HepG2 (cell line): ENCODE results near the gene DLG1. TPM values are rescaled to one million over a fixed set of nuclear protein-coding genes. Genes with fewer than 3 reads are reported as not detected.
"Not testable (repeated sequence)": the region's sequence is repeated elsewhere in the genome, so short reads cannot be mapped to it uniquely, and the experiment has no call there.

Experiments used
- ATAC-seq: fragments of 200-7000 bp; cut with Tn5 transposase; 3 replicates; pipeline ENCODE4 v1.9.1; 2020; ENCODE audit warnings: mild to moderate bottlenecking, moderate library complexity
- BruUV-seq: library from RNA; stranded (reverse); fragments of 400-500 nt; replicated peaks from 2 replicates; lab custom pipeline; 2021; lab: Mats Ljungman, UMichigan
- CTCF ChIA-PET: fragments of 300-600 bp; formaldehyde crosslinking; extraction: SDS; loops from one replicate; lab custom pipeline; 2021; ENCODE audit warnings: low total read pairs, inconsistent platforms, low intra/inter-chr PET ratio; lab: Yijun Ruan, JAX
- POLR2A ChIA-PET: fragments of 350-600 bp; sonication (Branson Sonifier 250); formaldehyde crosslinking; loops from one replicate; lab custom pipeline; 2020; ENCODE audit warnings: antibody characterized with exemption, inconsistent platforms; lab: Yijun Ruan, JAX
- DNase-seq: peaks from one replicate; pipeline ENCODE4 v3.0.0-alpha.2; 2015; ENCODE audit warnings: low spot score
- FAIRE-seq: peaks from 3 replicates; lab custom pipeline; 2011; peaks lifted over from hg19 to GRCh38; lab: Jason Lieb, UNC
- H2AFZ ChIP-seq: one replicate; pipeline ENCODE4 v1.6.1; 2011; ENCODE audit warnings: low read length, inconsistent platforms
- H3K27ac ChIP-seq: fragments of 300-600 bp; 3 replicates; pipeline ENCODE4 v1.8.0; 2011; ENCODE audit warnings: mixed run types, mild to moderate bottlenecking, mixed read lengths, low read length, inconsistent platforms; ENCODE audit not compliant: insufficient read depth; ENCODE audit errors: extremely low read length
- H3K27me3 ChIP-seq, 2 experiments: fragments of 200-600 bp in 1 of 2; 2 replicates in 1 of 2; 3 replicates in 1 of 2; pipeline versions ENCODE4 v1.6.0 to v1.8.0; 2011; ENCODE audit warnings: low read length in 2 of 2, mild to moderate bottlenecking in 2 of 2, moderate library complexity in 2 of 2, inconsistent platforms in 1 of 2; ENCODE audit not compliant: insufficient read depth in 2 of 2, control insufficient read depth in 1 of 2
- H3K36me3 ChIP-seq, 2 experiments: fragments of 200-600 bp in 1 of 2; replicated peaks in 1 of 2; 2 replicates in 1 of 2; 3 replicates in 1 of 2; pipeline versions ENCODE4 v1.5.1 to v1.8.0; 2011; ENCODE audit warnings: low read length in 2 of 2, inconsistent platforms in 1 of 2; ENCODE audit not compliant: insufficient read depth in 2 of 2, control insufficient read depth in 1 of 2
- H3K4me1 ChIP-seq: 2 replicates; pipeline ENCODE4 v1.5.1; 2012; ENCODE audit warnings: low read length, inconsistent platforms; ENCODE audit not compliant: insufficient read depth
- H3K4me2 ChIP-seq: 2 replicates; pipeline ENCODE4 v1.6.0; 2011; ENCODE audit warnings: low read depth, low read length, inconsistent platforms
- H3K4me3 ChIP-seq, 3 experiments: fragments of 200-600 bp in 1 of 3; sonication (generic), shearing (Covaris generic) in 1 of 3; replicated peaks in 1 of 3; 2 replicates each; pipeline ENCODE4 v1.5.1; 2011 to 2016; ENCODE audit warnings: low read length in 3 of 3, inconsistent platforms in 2 of 3, low read depth in 2 of 3, mild to moderate bottlenecking in 2 of 3, control low read depth in 1 of 3, mixed read lengths in 1 of 3; ENCODE audit not compliant: insufficient read depth in 1 of 3
- H3K79me2 ChIP-seq: one replicate; pipeline ENCODE4 v1.6.1; 2011; ENCODE audit warnings: low read length, inconsistent platforms; ENCODE audit not compliant: insufficient read depth
- H3K9ac ChIP-seq: 2 replicates; pipeline ENCODE4 v1.6.0; 2011; ENCODE audit warnings: mild to moderate bottlenecking, low read depth, low read length, inconsistent platforms; ENCODE audit not compliant: insufficient read depth
- H3K9me3 ChIP-seq: 2 replicates; pipeline ENCODE4 v1.5.1; 2012; ENCODE audit warnings: mild to moderate bottlenecking, low read length
- H4K20me1 ChIP-seq: 2 replicates; pipeline ENCODE4 v1.6.0; 2011; ENCODE audit warnings: inconsistent platforms, mild to moderate bottlenecking, low read length, moderate library complexity; ENCODE audit not compliant: insufficient read depth
- CBFB ChIP-seq: sonication (generic); formaldehyde crosslinking; IDR thresholded peaks from 2 replicates; pipeline ENCODE4 v1.4.0; 2020; ENCODE audit warnings: missing genetic modification reagents
- CENPT ChIP-seq: sonication (generic); formaldehyde crosslinking; IDR thresholded peaks from 2 replicates; pipeline ENCODE4 v1.8.0; 2022; ENCODE audit warnings: low read depth, mild to moderate bottlenecking, moderate library complexity, missing genetic modification reagents
- CREB1 ChIP-seq, 2 experiments: fragments of 450-650 bp in 1 of 2; IDR thresholded peaks; 2 replicates each; pipeline ENCODE4 v1.6.1; 2016 to 2017; ENCODE audit warnings: control low read depth in 1 of 2, mild to moderate bottlenecking in 1 of 2, missing compliant biosample characterization in 1 of 2, missing genetic modification characterization in 1 of 2
- HNF4G ChIP-seq, 2 experiments: sonication (generic) in 1 of 2; formaldehyde crosslinking in 1 of 2; IDR thresholded peaks; 2 replicates each; pipeline versions ENCODE4 v1.4.0 to v1.6.1; 2011 to 2020; ENCODE audit warnings: borderline replicate concordance in 2 of 2, low read depth in 2 of 2, mild to moderate bottlenecking in 2 of 2, low read length in 1 of 2, missing genetic modification reagents in 1 of 2, moderate library complexity in 1 of 2
- KDM2A ChIP-seq: sonication (generic); formaldehyde crosslinking; IDR thresholded peaks from 2 replicates; pipeline ENCODE4 v1.4.0; 2020; ENCODE audit warnings: low read depth, missing genetic modification reagents, borderline replicate concordance
- MAFF ChIP-seq: IDR thresholded peaks from 2 replicates; pipeline ENCODE4 v1.6.1; 2011; ENCODE audit warnings: low read depth, low read length, improper control_type of control experiment
- POLR2AphosphoS2 ChIP-seq: IDR thresholded peaks from 2 replicates; pipeline ENCODE4 v1.6.1; 2011; ENCODE audit warnings: low read depth, low read length, improper control_type of control experiment
- POLR2G ChIP-seq: fragments of 200-400 bp; formaldehyde crosslinking; IDR thresholded peaks from 2 replicates; pipeline ENCODE4 v1.6.1; 2018; ENCODE audit warnings: mild to moderate bottlenecking, low read depth, low read length, moderate library complexity
- SSRP1 ChIP-seq: IDR thresholded peaks from 2 replicates; pipeline ENCODE4 v1.6.1; 2016; ENCODE audit warnings: control low read depth
- ZNF33B ChIP-seq: sonication (generic); formaldehyde crosslinking; IDR thresholded peaks from 2 replicates; pipeline ENCODE4 v1.5.1; 2020; ENCODE audit warnings: mild to moderate bottlenecking, missing genetic modification reagents
- ZNF800 ChIP-seq: sonication (generic); formaldehyde crosslinking; IDR thresholded peaks from 2 replicates; pipeline ENCODE4 v1.4.0; 2020; ENCODE audit warnings: missing genetic modification reagents
- WGBS: methylation state at CpG from one replicate; pipeline ENCODE4 v1.1.6; 2017; ENCODE audit warnings: low lambda C conversion rate; 5-methylcytosine and 5-hydroxymethylcytosine counted together
- in situ Hi-C: cut with HindIII; loops from 2 replicates; pipeline ENCODE4 v1.10.0; 2017; ENCODE audit warnings: low pct_unique_long_range_greater_than_20kb; ENCODE audit not compliant: extremely low pct_ligation_motif_present
- intact Hi-C: fragments of 100-400 bp; cut with micrococcal nuclease; formaldehyde crosslinking; loops from one replicate; pipeline ENCODE4 v1.10.0; 2022; ENCODE audit not compliant: unreplicated experiment
- polyA plus RNA-seq, 8 experiments: library from polyadenylated mRNA; depleted of rRNA in 3 of 8; stranded (reverse) in 7 of 8; unstranded in 1 of 8; fragments of >200 nt; fragmentation: Illumina TruSeq in 4 of 8; extraction: Trizol in 4 of 8; gene quantifications; 2 replicates each; pipeline versions ENCODE4 v1.2.1 to v1.2.3, GENCODE V29; 2011 to 2016; ENCODE audit warnings: low read depth in 4 of 8, missing spikeins in 1 of 8, mixed read lengths in 1 of 8; ENCODE audit not compliant: insufficient read depth in 1 of 8
- total RNA-seq, 5 experiments: library from RNA; depleted of rRNA; stranded (reverse); fragments of >200 nt; fragmentation: Illumina TruSeq; extraction: Trizol; gene quantifications; 2 replicates each; pipeline ENCODE4 v1.2.3, GENCODE V29; 2016; ENCODE audit warnings: low read depth in 1 of 5
- TF ChIP-seq, protein P1 (sequence below): IDR thresholded peaks from 2 replicates; pipeline ENCODE4 v1.6.1; 2016; ENCODE audit warnings: mild to moderate bottlenecking, missing biosample characterization, missing genetic modification reagents

Gene DLG1
- total and polyA plus RNA-seq, 2 of the 13 experiments (the other 11 are each of a cell fraction or from before 2014, with no cell fraction given) = 30.5 to 104 TPM

DNA sequence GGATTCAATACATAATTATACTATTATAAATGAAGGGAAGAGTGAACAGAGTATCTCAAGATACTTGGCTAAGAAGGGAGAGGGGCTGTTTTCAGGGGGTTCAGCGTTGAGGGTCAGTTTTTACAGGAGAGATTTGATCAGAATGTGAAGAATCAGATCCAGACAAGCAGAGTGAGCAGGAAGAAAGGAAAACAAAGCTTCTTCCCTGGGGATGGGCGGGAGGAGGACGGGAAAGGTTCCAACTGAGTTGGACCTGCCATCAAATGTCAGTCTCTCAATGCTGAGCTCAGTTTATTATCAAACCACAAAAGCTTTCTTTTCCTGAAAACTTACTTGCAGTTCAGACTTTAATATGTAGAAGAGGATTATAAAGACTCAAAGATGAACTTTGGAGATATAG is 262.8 kb downstream of the DLG1 start (continued):
- TF ChIP-seq ZNF800 = no peak
- TF ChIP-seq KDM2A (CRISPR knock-in tag) = no peak
- TF ChIP-seq ZNF33B (CRISPR knock-in tag) = no peak
- no peak for TF ChIP-seq HNF4G (IDR thresholded peaks at IDR 0.05; ENCODE audit: borderline replicate concordance, low read depth, low read length)
- TF ChIP-seq HNF4G (CRISPR knock-in tag; IDR thresholded peaks at IDR 0.05; ENCODE audit: borderline replicate concordance, low read depth) = no peak
- TF ChIP-seq CBFB = no peak
- TF ChIP-seq, protein P1, sequence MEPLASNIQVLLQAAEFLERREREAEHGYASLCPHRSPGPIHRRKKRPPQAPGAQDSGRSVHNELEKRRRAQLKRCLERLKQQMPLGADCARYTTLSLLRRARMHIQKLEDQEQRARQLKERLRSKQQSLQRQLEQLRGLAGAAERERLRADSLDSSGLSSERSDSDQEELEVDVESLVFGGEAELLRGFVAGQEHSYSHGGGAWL (CRISPR knock-in tag) = no peak
- TF ChIP-seq CENPT (CRISPR knock-in tag) = no peak
- no peak for TF ChIP-seq MAFF

DNA sequence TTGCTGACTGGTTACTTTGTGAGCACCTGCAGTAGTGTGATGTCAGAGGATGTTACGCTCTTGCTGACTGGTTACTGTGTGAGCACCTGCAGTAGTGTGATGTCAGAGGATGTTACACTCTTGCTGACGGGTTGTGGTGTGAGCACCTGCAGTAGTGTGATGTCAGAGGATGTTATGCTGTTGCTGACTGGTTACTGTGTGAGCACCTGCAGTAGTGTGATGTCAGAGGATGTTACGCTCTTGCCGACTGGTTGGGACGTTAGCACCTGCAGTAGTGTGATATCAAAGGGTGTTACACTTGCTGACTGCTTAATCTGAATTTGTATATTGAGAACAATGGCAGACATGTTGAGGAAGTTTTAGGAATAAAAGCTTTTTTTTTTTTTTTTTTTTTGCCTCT is 263.6 kb downstream of the DLG1 start:
- CTCF ChIA-PET = not testable (repeated sequence)

More for the DNA sequence above, 263.6 kb downstream of the DLG1 start:
- intact Hi-C loops; H3K4me3 ChIP-seq; H3K79me2 ChIP-seq; H3K36me3 ChIP-seq; H4K20me1 ChIP-seq; H3K9me3 ChIP-seq; POLR2A ChIA-PET; ATAC-seq; H3K9ac ChIP-seq; H3K27ac ChIP-seq; DNase-seq; H3K4me2 ChIP-seq; H3K27me3 ChIP-seq; BruUV-seq; FAIRE-seq; H2AFZ ChIP-seq; TF ChIP-seq CREB1 (CRISPR knock-in tag; IDR thresholded peaks at IDR 0.05): not testable (repeated sequence)
- 65% methylated on average over 5 of the region's 5 CpGs for WGBS
- TF ChIP-seq CREB1 (IDR thresholded peaks at IDR 0.05) = 0 out of 2 replicates have a peak, but pooled peaks have one; percentile 35
- peak; percentile 54; the same call in 1 of the 2 replicates for TF ChIP-seq POLR2G
- TF ChIP-seq SSRP1 = 0 out of 2 replicates have a peak, but pooled peaks have one; percentile 18
- TF ChIP-seq POLR2AphosphoS2 = 0 out of 2 replicates have a peak, but pooled peaks have one; percentile 9
- H3K4me1 ChIP-seq = peaks cover 24% of the 10 kb centered on the region
- in situ Hi-C loops = loop anchor here (5.0 kb wide), 1 partner anchor 57 kb away; no protein-coding TSS in a partner anchor
